SH-SY5Y (cell line): Measurements from ENCODE around the gene SRRM2.

Experiments
- GATA2 ChIP-seq: IDR thresholded peaks from 2 replicates; pipeline ENCODE4 v1.6.1; 2011; ENCODE audit warnings: mild to moderate bottlenecking, low read depth, low read length
- GATA3 ChIP-seq: IDR thresholded peaks from 2 replicates; pipeline ENCODE4 v1.6.1; 2011; ENCODE audit warnings: low read depth, mild to moderate bottlenecking, low read length, moderate library complexity

The SRRM2 gene

GRCh38 chr16:2710711-2711231, 41.7 kb upstream of the SRRM2 start:
- TF ChIP-seq GATA3 (no peak), GATA2 (no peak)

GRCh38 chr16:2711370-2712062, 40.9 kb upstream of the SRRM2 start:
- TF ChIP-seq GATA2: no peak
- TF ChIP-seq GATA3: no peak

GRCh38 chr16:2712063-2712441, 40.4 kb upstream of the SRRM2 start:
- TF ChIP-seq GATA3: no peak
- TF ChIP-seq GATA2: no peak

- TF ChIP-seq GATA3 (no peak), GATA2 (no peak)
Measured at GRCh38 chr16:2712546-2712945, 39.9 kb upstream of the SRRM2 start.

GRCh38 chr16:2713523-2713922, 38.9 kb upstream of the SRRM2 start:
- TF ChIP-seq GATA2 (no peak), GATA3 (no peak)

- TF ChIP-seq GATA2: no peak
- no peak for TF ChIP-seq GATA3
Measured at GRCh38 chr16:2713985-2714774, 38.3 kb upstream of the SRRM2 start.

GRCh38 chr16:2715064-2715463, 37.4 kb upstream of the SRRM2 start:
- no peak for TF ChIP-seq GATA3
- TF ChIP-seq GATA2: no peak

GRCh38 chr16:2715519-2715918, 36.9 kb upstream of the SRRM2 start:
- TF ChIP-seq GATA2: no peak
- TF ChIP-seq GATA3: no peak

GRCh38 chr16:2715966-2716885, 36.2 kb upstream of the SRRM2 start:
- TF ChIP-seq GATA2: no peak
- TF ChIP-seq GATA3: no peak

- TF ChIP-seq GATA2 (no peak), GATA3 (no peak)
Measured at GRCh38 chr16:2716948-2717347, 35.5 kb upstream of the SRRM2 start.

GRCh38 chr16:2717383-2718263, 34.8 kb upstream of the SRRM2 start:
- TF ChIP-seq GATA2 (no peak), GATA3 (no peak)

- TF ChIP-seq GATA2 (no peak), GATA3 (no peak)
Measured at GRCh38 chr16:2719328-2720063, 32.9 kb upstream of the SRRM2 start.

GRCh38 chr16:2720064-2720457, 32.4 kb upstream of the SRRM2 start, which contains the start of gene PRSS27:
Gene PRSS27 (minus strand): TSS chr16:2720224. CDS start chr16:2720160, 64 bp downstream.
- TF ChIP-seq GATA3 (no peak), GATA2 (no peak)
